NCI-H187 (cell line): ENCODE measurements around the gene SPDYE1.
"Not testable (repeated sequence)": the region's sequence is repeated elsewhere in the genome, so short reads cannot be mapped to it uniquely, and the experiment has no call there.

ENCODE experiments used
- DNase-seq, 2 experiments: peaks; one replicate each; lab custom pipeline; 2025; lab: John Stamatoyannopoulos, UW

SPDYE1 gene

DNA sequence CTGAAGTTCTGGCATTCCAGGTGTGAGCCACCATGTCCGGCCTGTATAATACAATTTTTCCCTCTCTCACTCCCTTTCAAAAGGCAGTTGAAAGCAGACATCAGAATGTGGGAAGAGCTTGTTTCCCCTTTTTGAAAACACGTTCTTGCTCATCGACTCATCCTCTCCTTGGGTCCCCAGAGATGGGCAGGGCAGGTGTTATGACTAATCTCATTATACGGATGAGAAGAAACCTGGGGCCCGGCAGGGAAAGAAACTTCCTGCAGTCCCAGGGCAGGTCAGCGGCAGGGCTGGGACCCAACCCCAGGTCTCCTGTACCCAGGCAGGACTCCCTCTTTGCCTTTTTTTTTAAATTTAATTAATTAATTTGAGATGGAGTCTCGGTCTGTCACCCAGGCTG lies 4.8 kb upstream of the SPDYE1 start:
- not testable (repeated sequence) for DNase-seq

DNA sequence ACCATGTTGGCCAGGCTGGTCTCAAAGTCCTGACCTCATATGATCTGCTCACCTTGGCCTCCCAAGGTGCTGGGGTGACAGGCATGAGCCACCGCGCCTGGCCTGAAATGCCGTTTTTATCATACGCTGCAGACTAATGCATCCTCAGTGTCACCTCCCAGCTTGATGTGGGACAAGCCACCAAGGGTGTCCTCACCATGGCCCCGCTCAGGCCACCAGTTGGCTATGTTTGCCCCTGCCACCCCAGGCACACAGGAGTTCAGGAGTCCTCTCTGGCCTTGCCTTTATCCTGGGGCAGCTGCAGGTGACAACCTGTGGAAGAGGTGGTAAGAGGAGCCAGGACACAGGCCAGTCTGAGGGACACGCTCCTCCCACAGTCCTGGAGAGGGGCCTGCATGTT lies 3.0 kb upstream of the SPDYE1 start:
- DNase-seq = not testable (repeated sequence)

DNA sequence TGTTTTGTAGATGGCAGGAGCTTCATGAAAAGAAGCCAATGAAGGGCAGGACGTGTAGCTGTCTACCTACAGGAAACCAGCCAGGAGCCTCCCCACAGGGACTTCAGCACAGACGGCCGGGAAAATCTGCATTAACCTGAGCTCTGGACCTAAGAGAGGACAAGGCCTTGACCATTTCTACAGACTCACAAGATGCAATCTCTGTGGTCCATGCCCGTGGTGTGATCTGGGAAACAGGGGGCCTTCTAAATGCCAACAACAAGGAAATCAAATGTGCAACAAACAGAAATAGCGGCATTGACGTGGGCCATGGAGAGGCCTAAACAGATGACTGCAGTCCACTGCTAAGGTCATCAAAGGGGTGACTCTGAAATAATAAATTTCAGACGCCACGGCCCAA lies 14.4 kb downstream of the SPDYE1 start:
- not testable (repeated sequence) for DNase-seq

DNA sequence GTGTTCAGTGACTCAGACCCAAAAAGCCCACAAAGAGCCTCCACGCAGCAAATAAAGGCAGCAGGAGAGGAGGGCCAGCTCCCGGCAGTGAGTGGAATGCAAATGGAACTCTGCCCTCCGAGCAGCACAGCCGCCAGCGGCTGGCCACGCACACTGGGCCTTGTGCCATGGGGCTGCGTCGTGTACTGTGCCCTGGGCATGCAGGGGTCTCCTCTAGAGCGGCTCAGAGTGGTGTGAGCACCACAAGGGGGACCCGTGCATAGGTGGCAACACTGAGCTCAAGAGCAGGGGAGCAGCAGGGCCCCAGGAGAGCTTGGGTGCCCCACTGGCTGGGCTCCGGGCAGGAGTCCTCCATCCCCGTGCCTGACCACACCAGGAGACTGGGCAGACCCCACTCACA lies 17.4 kb downstream of the SPDYE1 start:
- not testable (repeated sequence) for DNase-seq

DNA sequence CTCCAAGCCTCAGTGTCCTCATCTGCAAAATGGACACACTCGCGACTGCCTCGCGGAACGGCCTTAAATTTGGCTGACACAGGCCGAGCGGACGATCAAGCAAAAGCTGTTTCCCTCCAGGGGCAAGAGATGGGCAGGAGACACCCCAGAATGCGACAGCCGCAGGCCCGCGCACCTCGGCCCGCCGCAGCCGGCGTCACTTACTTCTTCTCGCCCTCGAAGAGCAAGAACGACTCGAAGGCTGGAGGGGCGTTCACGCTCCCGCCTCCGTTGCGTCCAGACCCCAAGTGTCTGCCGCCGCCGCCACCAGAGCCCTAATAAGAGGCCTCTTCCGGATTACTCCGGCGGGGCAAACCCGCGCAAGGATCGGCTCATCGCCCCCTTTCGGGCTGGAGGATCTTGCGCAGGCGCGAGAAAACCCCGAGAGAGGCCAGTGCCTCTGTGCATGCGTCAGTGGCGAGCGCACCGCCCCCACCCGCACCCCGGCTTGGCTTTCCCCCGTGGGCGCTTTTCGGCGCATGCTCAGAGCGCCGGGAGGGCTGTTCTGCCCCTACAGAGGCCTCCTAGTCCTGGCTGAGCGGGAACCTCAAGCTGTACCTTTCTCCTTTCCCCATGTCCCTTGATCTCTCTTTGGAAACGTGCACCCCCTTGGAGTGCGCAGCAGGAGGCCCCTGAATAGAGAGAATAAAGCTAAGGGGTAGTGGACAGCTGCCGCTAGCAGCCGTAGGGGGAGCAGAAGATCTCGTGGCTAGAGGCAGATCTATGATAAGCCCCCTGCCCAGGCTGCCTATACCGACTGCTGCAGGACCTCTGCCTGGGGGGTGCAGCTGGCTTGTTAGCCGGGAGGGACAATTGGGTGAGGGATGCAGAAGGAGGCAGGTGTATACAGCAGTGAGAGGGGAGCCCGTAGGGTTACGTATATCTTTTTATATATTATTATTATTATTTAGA lies 21.4 kb downstream of the SPDYE1 start:
- peak; percentile 95 for DNase-seq

DNA sequence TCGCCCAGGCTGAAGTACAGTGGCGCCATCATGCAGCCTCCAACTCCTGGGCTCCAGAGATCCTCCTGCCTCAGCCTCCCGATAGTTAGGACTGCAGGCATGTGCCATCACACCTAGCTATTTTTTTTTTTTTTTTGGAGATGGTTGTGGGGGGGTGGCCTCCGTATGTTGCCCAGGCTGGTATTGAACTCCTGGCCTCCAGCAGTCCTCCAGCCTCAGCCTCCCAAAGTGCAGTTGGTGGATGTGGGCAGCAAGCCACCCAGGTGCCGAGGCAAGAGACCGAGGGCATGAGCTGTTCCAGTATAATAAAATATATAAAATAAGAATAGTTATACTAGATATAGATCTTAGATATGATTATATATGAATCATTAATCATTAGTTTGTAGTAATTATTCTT lies 22.1 kb downstream of the SPDYE1 start:
- not testable (repeated sequence) for DNase-seq

DNA sequence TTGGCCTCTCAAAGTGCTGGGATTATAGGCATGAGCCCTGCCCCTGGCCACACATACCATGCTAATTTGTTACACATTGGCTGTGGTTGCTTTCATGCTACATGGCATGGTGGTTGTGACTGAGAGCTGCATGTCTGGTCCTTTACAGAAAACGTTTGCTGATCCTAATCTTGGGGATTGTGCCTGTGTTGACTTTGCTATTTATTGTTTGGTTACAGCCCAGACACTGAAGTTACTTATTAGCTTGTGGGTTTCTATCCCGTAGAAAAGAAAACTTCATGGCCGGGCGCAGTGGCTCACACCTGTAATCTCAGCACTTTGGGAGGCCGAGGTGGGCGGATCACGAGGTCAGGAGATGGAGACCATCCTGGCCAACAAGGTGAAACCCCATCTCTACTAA lies 24.4 kb downstream of the SPDYE1 start:
- DNase-seq = not testable (repeated sequence)

DNA sequence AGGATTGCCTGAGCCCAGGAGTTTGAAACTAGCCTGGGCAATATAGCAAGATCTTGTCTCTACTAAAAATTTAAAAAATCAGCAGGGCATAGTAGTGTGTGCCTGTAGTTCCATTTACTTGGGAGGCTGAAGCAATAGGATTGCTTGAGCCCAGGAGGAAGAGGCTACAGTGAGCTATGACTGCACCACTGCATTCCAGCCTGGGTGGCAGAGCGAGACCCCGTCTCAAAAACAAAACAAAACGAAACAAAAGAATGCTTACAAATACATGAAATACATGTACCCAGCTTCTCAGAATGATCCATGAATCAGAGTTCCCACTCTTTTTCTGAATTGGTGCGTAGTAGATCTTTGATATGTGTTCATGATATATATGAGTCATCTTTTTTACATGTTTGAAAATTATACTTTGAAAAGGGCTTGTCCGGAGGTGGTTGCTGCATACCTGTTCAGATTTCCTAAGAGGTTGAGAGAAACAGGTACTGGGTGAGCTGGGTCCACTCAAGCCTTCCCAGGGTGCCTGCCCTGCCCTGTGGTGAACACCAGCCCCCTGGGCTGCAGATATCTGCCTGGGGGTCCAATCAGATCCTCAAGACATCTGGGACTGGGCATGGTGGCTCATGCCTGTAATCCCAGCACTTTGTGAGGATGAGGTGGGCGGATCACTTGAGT lies 25.2 kb downstream of the SPDYE1 start:
- DNase-seq = not testable (repeated sequence)

DNA sequence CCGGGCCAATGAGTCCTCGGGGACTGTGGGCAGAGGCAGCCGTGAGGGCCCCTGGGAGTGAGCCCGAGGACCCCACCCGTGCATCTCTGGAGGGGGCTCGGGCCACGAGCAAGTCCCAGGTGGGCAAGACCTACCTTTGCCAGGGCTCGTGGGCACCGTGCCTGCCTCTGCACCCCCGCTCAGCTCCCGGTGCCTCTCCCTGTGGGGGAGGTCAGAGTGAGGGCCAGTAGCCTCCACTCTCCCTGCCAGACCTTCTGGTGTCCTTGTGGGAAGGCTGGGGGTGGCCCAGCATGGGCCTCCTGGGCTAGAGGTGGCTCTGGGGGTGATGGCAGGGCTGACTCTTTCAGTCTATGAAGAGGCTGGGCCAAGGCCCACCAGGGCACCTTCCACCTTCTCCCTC lies 31.7 kb downstream of the SPDYE1 start:
- not testable (repeated sequence) for DNase-seq

DNA sequence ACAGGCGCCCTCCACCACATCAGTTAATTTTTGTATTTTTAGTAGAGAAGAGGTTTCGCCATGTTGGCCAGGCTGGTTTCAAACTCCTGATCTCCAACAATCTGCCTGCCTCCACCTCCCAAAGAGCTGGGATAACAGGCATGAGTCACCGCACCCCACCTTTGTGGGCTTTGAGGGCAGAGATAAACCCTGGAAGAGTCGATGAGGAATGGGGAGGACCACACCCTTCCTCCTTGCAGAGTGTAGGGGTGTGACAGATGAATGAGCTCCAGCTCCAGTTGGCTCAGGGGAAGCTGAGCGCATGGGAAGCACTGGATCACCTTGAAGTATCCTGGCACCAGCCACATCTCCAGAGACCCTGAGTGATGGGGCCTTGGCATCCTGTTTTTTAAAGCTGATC lies 32.3 kb downstream of the SPDYE1 start:
- not testable (repeated sequence) for DNase-seq

DNA sequence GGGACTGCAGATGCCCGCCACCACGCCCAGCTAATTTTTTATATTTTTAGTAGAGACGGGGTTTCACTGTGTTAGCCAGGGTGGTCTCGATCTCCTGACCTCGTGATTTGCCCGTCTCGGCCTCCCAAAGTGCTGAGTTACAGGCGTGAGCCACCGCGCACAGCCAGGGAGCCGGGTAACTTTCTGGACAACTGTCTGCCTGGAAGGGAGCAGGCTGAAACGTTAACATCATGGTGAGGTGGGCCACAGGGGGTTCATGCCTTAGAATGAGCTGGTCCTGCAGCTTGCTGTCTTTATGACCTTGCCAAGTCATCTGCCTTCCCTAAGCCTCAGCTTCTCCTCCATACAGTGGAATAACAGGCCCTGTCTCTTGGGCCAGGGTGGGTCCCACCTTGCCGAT lies 33.6 kb downstream of the SPDYE1 start:
- not testable (repeated sequence) for DNase-seq

DNA sequence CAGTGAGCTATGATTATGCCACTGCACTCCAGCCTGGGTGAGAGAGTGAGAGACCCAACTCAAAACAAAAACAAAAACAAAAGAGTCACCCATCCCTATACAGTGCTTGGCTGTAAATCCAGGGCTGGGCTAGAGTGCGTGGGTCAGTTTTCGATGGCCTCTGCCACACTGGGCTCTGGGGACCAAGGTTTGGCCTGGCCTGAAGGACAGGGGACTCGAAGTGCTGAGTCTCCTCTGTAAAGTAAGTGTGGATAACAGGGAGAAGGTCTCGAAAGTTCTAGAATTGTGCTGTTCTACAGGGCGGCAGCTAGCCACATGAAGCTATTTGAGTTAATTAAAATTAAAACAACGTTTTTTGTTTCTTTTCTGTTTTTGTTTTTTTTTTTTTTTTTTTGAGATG lies 34.3 kb downstream of the SPDYE1 start:
- not testable (repeated sequence) for DNase-seq

DNA sequence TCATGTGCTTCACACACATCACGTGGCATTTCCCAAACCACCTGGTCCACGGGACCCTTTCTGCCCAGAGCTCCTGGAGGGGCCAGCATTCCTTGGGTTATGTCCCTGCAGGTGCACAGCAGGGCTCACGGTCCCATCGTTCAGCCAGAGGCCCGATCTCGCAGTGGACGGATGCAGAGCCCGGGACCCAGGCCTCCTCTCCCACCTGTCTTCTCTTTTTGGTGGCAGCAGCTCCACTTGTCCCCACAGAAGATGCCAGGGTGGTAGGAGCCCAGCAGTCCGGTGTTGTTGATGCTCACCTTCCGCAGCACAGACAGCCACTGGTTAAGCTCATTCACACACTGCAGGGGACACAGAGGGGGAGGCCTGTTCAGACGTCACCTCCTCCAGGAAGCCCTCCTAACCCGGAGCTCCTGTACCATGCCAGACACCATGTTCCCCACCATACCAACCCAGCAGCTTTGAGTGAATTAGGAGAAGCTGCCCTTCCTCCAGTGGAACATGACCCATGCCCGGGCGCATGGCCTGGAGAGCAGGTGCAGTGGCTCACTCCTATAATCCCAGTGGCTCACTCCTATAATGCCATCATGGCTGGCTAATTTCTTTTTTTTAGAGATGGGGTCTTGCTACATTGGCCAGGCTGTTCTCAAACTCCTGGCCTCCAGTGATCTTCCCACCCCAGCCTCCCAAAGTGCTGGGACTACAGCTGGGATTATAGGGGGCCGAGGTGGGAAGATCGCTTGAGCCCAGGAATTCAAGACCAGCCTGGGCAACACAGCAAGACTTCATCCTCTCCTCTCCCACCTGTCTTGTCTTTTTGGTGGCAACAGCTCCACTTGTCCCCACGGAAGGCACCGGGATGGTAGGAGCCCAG lies 36.5 kb downstream of the SPDYE1 start:
- not testable (repeated sequence) for DNase-seq

DNA sequence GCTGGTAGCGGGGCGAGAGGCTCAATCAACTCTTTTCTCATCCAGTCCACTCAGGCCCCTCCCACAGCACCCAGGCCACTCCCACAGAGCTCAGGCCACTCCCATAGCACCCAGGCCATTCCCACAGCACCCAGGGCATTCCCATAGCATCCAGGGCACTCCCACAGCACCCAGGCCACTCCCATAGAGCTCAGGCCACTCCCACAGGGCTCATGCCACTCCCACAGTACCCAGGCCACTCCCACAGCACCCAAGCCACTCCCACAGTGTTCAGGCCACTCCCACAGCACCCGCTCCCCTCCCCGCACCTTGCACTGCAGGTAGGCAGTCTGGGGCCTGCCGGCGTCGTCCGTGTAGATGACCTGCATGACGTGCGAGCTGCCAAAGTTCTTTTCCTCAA lies 38.7 kb downstream of the SPDYE1 start:
- peak in 1 of 2 experiments; percentile 18 for DNase-seq

DNA sequence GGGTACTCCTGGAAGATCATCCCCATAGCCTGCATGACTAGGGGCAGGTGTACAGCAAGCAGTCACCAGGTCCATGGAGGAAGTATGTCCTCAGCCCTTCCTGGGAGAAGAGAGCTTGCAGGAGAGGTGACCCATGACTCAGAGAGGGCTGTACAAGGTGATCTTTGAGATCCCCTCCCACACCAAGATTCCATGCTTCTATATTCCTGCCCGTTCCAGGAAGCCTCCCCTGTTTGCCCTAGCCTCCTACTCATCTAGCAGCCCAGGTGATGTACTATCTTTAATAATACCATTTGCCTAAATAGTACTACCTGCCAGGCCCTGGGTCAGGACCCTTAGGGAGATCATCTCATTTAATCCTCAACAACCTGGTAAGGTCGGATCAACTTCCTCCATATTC lies 40.3 kb downstream of the SPDYE1 start:
- DNase-seq = not testable (repeated sequence)

DNA sequence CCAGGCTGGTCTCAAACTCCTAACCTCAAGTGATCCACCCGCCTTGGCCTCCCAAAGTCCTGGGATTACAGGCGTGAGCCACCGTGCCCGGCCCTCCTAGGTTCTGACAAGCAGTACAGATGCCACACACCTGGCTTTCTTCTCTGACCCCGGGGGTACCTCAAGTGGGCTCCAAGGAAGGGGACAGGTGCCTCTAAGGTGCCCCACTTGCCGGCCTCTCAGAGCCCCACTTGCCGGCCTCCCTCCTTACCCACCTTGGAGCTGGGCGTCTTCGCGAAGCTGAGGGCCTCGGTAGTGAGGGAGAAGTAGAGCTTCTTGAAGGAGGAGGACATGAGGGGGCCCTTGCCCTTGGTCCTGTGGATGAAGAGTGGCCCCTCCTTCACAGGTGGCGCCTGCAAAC lies 40.9 kb downstream of the SPDYE1 start:
- not testable (repeated sequence) for DNase-seq

DNA sequence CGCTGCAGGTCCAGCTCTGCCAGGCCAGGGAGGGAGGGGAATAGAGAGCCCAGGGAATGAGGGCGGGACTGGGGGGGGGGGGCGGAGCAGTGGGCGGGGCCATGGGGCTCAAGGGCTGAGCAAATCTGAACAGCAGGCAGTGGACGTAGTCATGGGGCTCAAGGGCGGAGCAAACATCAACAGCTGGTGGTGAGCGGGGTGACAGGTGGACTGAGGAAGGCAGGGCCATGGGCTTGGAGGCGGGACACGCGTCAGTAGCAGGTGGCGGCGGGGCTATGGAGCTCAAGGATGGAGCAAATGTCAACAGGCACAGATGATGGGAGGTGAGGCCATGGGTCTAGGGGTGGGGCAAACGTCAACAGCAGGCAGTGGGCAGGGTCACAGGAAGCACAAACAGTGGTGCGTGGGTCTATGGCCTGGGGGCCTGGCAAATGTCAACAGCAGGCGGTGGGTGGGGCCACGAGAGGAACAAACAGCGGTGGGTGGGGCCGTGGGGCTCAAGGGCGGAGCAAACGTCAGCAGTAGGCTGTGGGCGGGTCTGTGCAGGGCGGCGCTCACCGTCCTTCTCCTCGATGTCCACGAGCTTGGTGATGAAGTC lies 41.4 kb downstream of the SPDYE1 start:
- peak; percentile 92 to 96 for DNase-seq

DNA sequence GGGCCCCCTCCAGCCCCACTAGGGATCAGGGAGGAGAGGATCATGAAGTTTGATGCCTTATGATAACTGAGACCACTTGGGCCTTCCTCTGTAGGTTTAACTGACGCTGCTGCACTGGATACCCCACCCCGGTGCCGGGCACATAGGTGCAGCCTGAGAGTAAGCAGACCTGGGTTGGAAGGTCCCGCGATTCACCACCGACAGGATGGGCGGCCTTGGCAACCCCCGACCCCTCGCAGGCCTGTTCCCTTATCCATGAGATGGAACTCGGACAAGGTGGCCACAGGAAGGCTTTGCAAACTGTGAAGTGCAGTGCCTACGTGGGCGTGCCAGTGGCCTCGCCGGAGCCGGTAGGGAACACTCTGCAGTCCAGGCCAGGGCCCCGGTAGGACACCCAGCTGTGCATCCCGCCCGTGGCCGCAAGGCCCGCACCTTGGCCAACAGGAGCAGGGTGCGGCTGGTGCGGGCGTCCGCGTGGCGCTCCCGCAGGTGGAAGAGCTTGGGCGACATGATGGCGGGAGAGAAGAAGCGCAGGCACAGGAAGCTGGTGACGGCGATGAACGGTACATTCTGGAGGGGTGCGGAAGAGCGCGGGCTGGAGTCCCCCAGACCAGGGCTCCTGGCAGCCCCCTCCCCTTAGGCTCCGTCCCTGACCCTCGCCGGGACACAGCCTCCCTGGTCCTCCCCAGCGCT lies 42.2 kb downstream of the SPDYE1 start:
- DNase-seq = not testable (repeated sequence)

DNA sequence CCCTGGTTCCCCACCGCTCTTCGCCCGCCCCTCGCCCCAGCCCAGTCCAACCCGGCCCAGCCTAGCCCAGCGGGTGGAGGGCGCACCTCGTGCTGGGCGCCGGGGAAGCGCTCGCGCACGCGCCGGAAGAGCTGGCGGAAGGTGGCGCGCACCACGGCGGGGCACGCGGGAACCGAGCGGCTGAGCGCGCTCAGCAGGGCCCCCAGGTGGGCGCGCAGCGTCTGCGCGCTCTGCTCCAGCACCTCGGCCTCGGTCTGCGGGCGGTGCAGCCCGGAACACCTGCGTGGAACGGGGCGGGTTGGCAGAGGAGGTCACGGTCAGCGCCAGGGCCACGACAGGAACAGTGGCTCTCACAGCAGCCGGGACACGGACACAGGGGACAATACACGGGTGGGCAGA lies 42.8 kb downstream of the SPDYE1 start:
- DNase-seq = not testable (repeated sequence)

DNA sequence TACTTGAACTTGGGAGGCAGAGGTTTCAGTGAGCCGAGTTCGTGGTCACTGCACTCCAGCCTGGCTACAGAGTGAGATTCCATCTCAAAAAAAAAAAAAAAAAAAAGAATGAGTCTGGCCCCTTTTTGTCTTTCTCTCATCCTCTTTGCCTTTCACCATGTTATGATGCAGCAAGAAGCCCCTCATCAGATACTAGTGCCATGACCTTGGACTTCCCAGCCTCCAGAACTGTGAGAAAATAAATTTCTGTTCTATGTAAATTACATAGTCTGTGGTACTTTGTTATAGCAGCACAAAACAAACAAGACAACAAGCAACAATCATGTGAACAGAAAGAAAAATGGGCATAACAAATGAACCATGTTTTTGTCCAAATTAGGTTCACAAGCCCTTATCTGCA lies 44.5 kb downstream of the SPDYE1 start:
- no peak for DNase-seq

DNA sequence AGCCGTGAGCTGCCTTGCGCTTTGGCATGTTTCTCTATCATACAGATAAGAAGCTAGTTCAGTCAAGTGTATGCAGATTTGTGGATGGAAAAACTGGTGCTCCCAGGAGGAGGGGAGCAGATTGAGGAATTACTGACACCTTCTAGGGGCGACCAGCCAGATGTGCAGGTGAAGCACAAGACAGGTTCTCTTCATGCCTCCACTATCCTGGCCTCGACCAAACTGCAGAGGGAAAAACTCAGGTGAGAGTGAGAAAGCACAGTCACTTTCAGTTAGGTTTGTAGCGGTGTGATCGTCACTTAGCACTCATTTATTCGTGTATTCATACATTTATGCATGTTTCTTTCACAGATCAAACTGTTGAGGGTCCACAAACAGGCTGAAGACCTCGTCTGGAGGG lies 46.2 kb downstream of the SPDYE1 start:
- DNase-seq = no peak
